ENCODE results near the gene TAS1R3. TPM values are rescaled to one million over a fixed set of nuclear protein-coding genes. Genes with fewer than 3 reads are reported as not detected.
A peak's percentile ranks its signal among the peaks of the same experiment; 100 is the strongest.

Gene TAS1R3
- total and polyA plus RNA-seq, 2 of the 4 experiments (the other 2 are of a cell fraction) = under 0.01 to 0.05 TPM

DNA sequence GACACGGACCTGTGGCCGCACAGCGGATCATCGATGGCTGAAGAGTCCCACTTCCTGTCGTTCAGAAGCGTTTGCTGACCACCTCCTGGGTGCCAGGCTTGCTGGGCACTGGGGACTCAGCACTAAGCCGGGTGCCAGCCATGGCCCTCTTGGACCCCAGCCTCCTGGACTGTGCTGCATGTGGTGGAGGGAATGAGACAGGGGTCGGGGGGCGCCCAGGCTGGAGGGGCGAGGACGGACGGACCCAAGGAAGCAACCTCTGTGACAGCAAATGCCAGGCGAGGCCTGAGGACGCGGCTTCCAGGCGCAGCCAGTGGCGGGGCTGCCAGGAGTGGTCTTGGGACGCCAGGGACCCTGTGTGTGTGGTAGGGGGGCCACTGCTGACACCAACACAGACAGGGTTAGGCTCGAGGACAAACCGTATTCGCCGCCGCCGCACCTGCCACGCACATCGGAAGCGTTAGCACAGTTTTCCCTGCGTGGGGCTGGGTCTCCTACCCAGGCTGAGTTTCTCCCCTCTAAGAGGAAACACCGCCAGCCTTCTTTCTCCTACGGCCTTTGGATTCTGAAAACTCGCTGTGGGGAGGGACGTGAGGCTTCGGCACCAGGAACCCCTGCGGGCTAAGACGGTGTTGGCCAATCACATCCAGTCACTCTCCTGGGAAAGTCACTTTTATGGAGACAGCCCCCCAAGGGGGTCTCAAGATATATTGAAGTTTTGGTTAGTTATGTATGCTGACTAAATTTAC, 30.3 kb downstream of the TAS1R3 start (continued):
- no peak for TF ChIP-seq POLR2A (IDR thresholded peaks at IDR 0.05; ENCODE audit: low read depth, low read length)
- no peak for TF ChIP-seq RCOR1 (IDR thresholded peaks at IDR 0.05; ENCODE audit: insufficient replicate concordance, low read length)
- no peak for TF ChIP-seq CEBPB (IDR thresholded peaks at IDR 0.05; ENCODE audit: low read depth, low read length)
- no peak for TF ChIP-seq MXI1 (IDR thresholded peaks at IDR 0.05; ENCODE audit: borderline replicate concordance, low read depth, low read length)
- no peak for TF ChIP-seq BHLHE40 (IDR thresholded peaks at IDR 0.05; ENCODE audit: low read depth, low read length)
- TF ChIP-seq MAFK (IDR thresholded peaks at IDR 0.05; ENCODE audit: low read depth, low read length) = no peak

GRCh38 chr1:1361982-1362423, 30.9 kb downstream of the TAS1R3 start:
- H3K27me3 ChIP-seq (ENCODE audit: control insufficient read depth, insufficient read depth, low read length) = no peaks in the 10 kb centered on the region
- peak; percentile 85 for DNase-seq
- H4K91ac ChIP-seq (ENCODE audit: insufficient read depth, low read depth, low read length) = peak overlapping the region; percentile 99
- H3K9me3 ChIP-seq (ENCODE audit: control insufficient read depth, insufficient read depth, low read length) = no peaks in the 10 kb centered on the region
- ATAC-seq (ENCODE audit: low read depth) = peak; percentile 42
- no TSS peak for BruUV-seq (replicated peaks)
- H3K23ac ChIP-seq (ENCODE audit: low read depth, low read length) = peak overlapping the region; percentile 55; the same call in 1 of the 2 replicates
- peaks cover 15% of the 10 kb centered on the region for H3K9me1 ChIP-seq (ENCODE audit: insufficient read depth, low read length)
- H3K14ac ChIP-seq (replicated peaks; ENCODE audit: low read depth, low read length) = peak overlapping the region; percentile 98
- in situ Hi-C loops (cut with MboI; ENCODE audit: low sequenced_read_pairs) (no loop called here), dilution Hi-C loops (cut with HindIII; ENCODE audit: low sequenced_read_pairs, unreplicated experiment) (no loop called here), intact Hi-C loops (cut with micrococcal nuclease) (no loop called here)
- H3K4me3 ChIP-seq (ENCODE audit: insufficient read depth, low read depth, low read length) = no peak overlapping the region
- peak overlapping the region; percentile 95; the same call in 2 of the 3 replicates for H2BK15ac ChIP-seq (ENCODE audit: low read depth, low read length)
- peak overlapping the region; percentile 99 for H2BK120ac ChIP-seq (ENCODE audit: low read depth, low read length)
- peak overlapping the region; percentile 98 for H2BK5ac ChIP-seq (ENCODE audit: low read depth, low read length, poor library complexity, severe bottlenecking)
- H2BK20ac ChIP-seq (ENCODE audit: low read depth, low read length) = peak overlapping the region; percentile 99
- peaks cover 4 to 22% of the 10 kb centered on the region in 2 experiments; a peak in 3 of 4 replicates for H3K79me1 ChIP-seq (ENCODE audit: low read depth in 1 of 2, low read length in 2 of 2)
- H4K20me1 ChIP-seq (ENCODE audit: insufficient read depth, low read length) = 0 out of 2 replicates have a peak, but pooled peaks cover under 1% of the 10 kb centered on the region
- ChIA-PET CTCF (no interaction called here), POLR2A (ENCODE audit: unreplicated experiment) (no interaction called here)
- peak overlapping the region; percentile 80 for H3K9ac ChIP-seq (ENCODE audit: low read depth, low read length)
- peak overlapping the region; percentile 85 for H3K56ac ChIP-seq (ENCODE audit: extremely low read depth, insufficient read depth, low read length)
- H3K4me2 ChIP-seq (ENCODE audit: low read depth, low read length) = peak overlapping the region; percentile 18
- H4K8ac ChIP-seq (ENCODE audit: low read depth in 2 of 2, low read length in 2 of 2) = peak overlapping the region; percentile 30 to 99
- WGBS, 2 experiments (ENCODE audit: extremely low coverage in 2 of 2, insufficient read length in 1 of 2) = 40% methylated on average over 2 of the region's 13 CpGs; no CpG with 5 or more reads in 1 of the 2 experiments
- H2AFZ ChIP-seq (replicated peaks; ENCODE audit: low read length, poor library complexity) = peak overlapping the region; percentile 93
- H3K4ac ChIP-seq (ENCODE audit: low read depth, low read length) = peak overlapping the region; percentile 100
- peak overlapping the region; percentile 88 for H3K27ac ChIP-seq (ENCODE audit: insufficient read depth, low read length)
- H4K5ac ChIP-seq (ENCODE audit: low read depth, low read length) = peak overlapping the region; percentile 90
- peak overlapping the region; percentile 94 for H2AK9ac ChIP-seq (replicated peaks; ENCODE audit: low read depth, low read length, poor library complexity)
- peaks cover 31% of the 10 kb centered on the region for H3K4me1 ChIP-seq (ENCODE audit: control insufficient read depth, insufficient read depth, low read length)
- H3K18ac ChIP-seq (ENCODE audit: low read depth, low read length) = peak overlapping the region; percentile 92
- no peaks in the 10 kb centered on the region for H3K36me3 ChIP-seq (ENCODE audit: control insufficient read depth, insufficient read depth, low read length)
- H2AK5ac ChIP-seq (ENCODE audit: low read depth, low read length) = peak overlapping the region; percentile 92; the same call in 1 of the 2 replicates
- TF ChIP-seq NFE2L2 (IDR thresholded peaks at IDR 0.05; ENCODE audit: low read depth, low read length) (no peak), SMC3 (IDR thresholded peaks at IDR 0.05; ENCODE audit: low read depth, low read length) (peak; percentile 41; the same call in 1 of the 2 replicates), MAZ (IDR thresholded peaks at IDR 0.05; ENCODE audit: borderline replicate concordance, low read depth, low read length) (peak; percentile 31; the same call in 1 of the 2 replicates), CTCF (conservative IDR thresholded peaks at IDR 0.05; ENCODE audit: low read depth, low read length) (peak; percentile 47), MXI1 (IDR thresholded peaks at IDR 0.05; ENCODE audit: borderline replicate concordance, low read depth, low read length) (no peak), CHD1 (IDR thresholded peaks at IDR 0.05; ENCODE audit: low read depth, low read length) (no peak), POLR2A (IDR thresholded peaks at IDR 0.05; ENCODE audit: low read depth, low read length) (no peak), RAD21 (IDR thresholded peaks at IDR 0.05; ENCODE audit: low read length) (peak; percentile 50; the same call in 1 of the 2 replicates), BHLHE40 (IDR thresholded peaks at IDR 0.05; ENCODE audit: low read depth, low read length) (no peak)
- TF ChIP-seq, protein P1, sequence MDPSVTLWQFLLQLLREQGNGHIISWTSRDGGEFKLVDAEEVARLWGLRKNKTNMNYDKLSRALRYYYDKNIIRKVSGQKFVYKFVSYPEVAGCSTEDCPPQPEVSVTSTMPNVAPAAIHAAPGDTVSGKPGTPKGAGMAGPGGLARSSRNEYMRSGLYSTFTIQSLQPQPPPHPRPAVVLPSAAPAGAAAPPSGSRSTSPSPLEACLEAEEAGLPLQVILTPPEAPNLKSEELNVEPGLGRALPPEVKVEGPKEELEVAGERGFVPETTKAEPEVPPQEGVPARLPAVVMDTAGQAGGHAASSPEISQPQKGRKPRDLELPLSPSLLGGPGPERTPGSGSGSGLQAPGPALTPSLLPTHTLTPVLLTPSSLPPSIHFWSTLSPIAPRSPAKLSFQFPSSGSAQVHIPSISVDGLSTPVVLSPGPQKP (IDR thresholded peaks at IDR 0.05; ENCODE audit: borderline replicate concordance, low read depth, low read length) = no peak
